GM21528 (cell line): Measurements from ENCODE around the gene PTPRA.
"Not testable (repeated sequence)": the region's sequence is repeated elsewhere in the genome, so short reads cannot be mapped to it uniquely, and the experiment has no call there.

Source experiments
- ATAC-seq: cut with Tn5 transposase; IDR thresholded peaks from one replicate; pipeline ENCODE4 v1.9.1; 2021; ENCODE audit warnings: mild to moderate bottlenecking, moderate library complexity; ENCODE audit not compliant: unreplicated experiment, low FRiP score

PTPRA gene

DNA sequence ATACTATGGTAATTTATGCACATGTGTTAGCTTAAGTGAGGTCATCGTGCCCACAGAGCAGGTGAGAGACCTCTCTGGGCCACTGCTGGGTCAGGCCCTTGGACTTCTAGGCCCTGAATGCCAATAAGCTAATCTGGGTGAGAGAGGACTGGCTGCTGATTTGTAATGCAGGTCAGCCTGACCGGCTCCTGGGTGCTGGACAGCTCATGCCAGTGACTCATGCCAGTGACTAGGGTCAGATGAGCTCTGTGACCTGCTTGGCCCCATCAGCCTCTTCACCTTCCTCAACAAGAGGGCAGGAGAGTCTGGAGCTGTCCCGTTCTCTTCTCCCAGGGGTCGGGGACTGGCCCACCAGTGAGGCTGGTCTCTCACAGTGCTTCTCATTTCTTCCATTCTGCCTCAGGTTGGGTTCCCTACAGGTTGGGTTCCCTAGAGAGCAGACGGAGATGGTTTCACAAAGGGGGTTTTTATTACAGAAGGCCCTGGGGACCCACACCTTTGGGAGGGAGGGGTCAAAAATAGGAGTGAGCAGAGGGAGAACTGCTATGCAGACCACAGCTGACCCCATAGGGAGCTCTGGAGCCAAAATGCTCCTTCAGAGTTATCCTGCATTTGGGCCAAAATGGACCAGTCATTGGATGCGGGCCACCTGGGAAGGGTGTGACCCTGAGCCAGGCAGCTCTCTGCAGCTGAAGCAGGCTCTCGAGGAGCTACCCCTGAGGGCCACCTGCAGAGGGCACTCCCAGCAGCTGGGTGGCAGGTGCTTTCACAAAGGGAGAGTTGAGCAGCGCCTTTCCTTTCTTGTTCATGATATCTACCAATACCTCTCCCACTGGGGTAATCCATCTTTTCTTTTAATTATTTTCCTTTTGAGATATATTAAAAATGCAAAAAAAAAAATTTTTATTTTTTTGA is 196.0 kb downstream of the PTPRA start:
- no peak for ATAC-seq

DNA sequence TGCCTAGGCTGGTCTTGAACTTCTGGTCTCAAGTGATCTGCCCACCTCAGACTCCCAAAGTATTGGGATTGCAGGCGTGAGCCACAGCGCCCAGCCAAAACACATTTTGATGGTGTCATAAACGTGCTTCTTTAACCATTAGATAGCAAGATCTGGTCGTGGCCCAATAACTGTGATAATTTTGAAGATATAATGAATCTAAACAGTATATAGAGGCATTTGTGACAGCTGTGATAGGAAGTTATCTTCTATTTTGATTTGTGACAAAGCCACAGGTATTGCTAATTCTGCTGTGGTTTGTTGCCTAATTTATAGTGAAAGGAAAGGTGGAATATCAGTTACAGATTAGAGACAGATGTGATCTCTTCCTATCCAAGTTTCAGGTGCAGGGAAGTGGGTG is 197.4 kb downstream of the PTPRA start:
- no peak for ATAC-seq

DNA sequence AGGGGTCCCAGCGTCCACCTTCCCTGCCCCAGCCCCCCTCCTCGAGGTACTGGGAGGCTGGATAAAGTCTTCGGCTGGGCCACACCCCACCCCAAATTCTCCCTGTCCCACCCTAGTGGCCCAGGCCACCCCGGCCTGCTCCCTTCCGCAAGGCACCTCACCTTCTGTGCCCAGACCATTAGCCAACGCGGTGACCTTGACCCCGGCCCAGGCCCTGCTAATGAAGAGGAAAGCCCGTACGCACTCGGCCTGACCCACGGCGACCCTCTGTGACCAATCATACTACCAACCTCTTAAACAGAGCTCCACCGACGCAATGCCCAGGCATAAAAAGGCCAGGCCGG is 198.0 kb downstream of the PTPRA start:
- no peak for ATAC-seq

DNA sequence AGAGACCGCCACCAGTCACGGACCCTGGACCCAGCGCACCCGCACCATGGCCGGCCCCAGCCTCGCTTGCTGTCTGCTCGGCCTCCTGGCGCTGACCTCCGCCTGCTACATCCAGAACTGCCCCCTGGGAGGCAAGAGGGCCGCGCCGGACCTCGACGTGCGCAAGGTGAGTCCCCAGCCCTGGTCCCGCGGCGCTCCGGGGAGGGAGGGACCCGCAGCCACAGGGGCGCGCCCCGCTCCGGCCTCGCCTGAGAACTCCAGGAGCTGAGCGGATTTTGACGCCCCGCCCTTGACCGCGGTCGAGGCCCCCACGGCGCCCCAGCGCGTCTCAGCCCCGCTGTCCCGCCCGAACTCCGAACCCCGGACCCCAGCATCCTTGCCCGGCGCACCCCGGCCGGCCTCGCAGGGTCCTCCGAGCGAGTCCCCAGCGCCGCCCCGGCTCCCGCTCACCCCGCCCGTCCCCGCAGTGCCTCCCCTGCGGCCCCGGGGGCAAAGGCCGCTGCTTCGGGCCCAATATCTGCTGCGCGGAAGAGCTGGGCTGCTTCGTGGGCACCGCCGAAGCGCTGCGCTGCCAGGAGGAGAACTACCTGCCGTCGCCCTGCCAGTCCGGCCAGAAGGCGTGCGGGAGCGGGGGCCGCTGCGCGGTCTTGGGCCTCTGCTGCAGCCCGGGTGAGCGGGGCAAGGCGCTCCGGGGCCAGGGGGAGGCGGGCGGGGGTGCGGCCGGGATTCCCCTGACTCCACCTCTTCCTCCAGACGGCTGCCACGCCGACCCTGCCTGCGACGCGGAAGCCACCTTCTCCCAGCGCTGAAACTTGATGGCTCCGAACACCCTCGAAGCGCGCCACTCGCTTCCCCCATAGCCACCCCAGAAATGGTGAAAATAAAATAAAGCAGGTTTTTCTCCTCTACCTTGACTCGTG is 198.6 kb downstream of the PTPRA start, which contains the start of gene OXT:
Gene OXT, plus strand, starts transcription at position 11 of the 920 bp plus-strand sequence. Its CDS starts 36 bp downstream, at position 47.
- ATAC-seq, result no peak

DNA sequence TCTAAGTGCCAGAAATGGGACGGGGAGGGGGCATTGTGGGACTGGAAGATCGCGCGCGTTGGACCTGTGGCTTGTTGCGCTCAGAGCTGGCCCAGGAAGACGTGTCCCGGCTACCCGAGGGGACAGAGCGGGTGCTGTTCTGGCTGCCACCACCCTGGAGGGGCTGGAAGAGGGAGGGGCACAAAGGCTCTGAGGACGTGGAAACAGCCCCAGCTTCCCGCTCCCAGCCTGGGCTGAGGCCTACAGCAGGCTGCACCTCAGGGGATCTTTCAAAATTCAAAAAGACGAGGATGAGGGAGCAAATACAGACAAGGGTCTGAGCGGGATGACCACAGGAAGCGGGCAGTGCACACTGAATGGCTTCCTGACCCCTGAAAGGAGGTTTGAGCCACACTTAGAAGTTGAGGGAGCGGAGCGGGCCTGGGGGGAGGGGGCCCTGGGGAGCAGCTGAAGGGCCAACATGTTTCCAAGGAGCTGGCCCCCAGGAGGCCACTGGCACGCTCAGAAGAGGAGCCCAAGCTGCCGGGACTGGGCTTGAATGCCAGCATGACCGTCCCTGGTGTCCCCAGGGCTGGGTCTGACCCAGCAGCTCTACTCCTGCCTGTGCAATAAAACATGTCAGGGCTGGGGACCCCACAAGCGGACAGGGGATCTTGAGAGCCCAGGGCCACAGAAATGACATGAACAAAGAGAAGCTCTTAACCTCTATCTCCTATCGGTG is 199.4 kb downstream of the PTPRA start:
- ATAC-seq, result no peak

DNA sequence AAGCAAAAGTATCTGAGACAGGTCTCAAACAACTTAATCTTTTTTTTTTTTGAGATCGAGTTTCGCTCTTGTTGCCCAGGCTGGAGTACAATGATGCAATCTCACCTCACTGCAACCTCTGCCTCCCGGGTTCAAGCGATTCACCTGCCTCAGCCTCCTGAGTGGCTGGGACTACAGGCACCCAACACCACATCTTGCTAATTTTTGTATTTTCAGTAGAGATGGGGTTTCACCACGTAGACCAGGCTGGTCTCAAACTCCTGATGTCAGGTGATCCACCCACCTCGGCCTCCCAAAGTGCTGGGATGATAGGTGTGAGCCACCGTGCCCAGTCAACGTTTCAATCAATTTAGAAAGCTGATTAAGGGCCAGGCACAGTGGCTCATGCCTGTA is 200.0 kb downstream of the PTPRA start:
- ATAC-seq, result not testable (repeated sequence)

DNA sequence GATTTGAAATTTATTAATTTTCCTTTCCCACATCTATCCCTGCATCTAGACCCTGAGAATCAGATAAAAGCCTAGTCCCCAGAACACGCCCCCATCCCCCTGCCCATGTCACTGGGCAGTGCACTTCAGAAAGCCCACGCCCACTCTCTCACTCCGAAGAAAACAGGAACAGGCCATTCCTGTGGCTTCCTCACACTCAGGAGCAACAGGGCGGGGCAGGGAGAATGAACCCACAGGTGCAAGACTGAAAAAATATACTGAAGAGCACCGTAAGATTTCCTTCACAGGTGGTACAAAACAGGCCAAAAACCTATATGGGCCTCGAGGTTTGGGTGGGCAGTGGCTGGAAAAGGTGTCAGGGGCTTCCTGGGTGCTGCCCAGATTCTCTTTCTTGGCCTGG is 201.5 kb downstream of the PTPRA start:
- ATAC-seq, result no peak

DNA sequence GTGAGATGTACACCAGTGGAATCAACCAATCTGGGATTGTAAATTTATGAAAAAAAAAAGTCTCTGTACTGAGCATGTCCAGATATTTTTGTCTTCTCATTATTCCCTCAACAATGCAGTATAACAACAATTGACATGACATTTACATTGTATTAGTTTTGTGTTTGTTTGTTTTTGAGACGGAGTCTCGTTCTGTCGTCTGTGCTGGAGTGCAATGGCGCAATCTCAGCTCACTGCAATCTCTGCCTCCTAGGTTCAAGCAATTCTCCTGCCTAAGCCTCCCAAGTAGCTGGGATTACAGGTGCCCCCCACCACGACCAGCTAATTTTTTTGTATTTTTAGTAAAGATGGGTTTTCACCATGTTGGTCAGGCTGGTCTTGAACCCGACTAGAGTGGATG is 202.0 kb downstream of the PTPRA start:
- ATAC-seq, result not testable (repeated sequence)

DNA sequence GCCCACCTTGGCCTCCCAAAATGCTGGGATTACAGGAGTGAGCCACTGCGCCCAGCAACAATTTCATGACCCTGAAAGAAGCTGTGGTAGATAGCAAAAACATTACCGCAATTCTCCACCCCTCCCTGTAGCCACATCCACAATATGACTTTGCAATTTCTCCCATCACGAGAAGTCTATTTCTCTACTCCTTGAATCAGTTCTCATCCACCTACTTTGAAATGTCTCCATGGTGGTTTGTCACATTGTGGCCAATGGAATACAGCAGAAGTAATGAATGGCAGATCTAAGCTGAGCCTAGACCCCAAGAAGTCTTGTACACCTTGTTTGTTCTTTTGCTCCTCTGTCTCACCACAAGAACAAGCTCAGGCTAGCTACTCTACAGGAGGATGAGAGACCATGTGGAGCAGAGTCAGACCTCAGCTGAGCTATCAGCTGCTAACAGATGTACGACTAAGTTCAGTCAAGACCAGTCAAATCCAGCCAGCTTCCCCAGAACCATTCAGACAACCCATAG is 204.4 kb downstream of the PTPRA start:
- no peak for ATAC-seq

DNA sequence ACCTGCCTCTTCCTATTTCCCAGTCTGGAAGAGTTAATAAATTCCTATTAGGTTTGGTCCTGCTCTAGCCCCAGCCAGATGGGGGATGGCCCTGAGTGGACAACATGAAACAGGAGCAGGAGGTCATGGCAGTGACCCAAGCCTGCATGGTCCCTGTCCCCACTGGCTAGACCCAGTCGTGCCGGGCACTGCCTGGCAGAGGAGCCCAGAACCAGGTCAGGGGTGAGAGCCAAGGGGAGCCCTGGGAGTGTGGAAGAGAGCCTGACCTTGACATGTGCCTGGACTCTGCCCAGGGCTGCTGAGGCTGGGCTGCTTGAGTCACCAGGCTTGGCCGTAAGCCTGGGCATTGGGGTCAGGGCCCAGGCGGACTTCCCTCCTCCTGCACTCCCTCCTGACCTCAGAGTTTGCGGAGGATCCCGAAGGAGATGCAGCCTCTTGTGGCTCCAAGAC is 207.7 kb downstream of the PTPRA start:
- no peak for ATAC-seq

DNA sequence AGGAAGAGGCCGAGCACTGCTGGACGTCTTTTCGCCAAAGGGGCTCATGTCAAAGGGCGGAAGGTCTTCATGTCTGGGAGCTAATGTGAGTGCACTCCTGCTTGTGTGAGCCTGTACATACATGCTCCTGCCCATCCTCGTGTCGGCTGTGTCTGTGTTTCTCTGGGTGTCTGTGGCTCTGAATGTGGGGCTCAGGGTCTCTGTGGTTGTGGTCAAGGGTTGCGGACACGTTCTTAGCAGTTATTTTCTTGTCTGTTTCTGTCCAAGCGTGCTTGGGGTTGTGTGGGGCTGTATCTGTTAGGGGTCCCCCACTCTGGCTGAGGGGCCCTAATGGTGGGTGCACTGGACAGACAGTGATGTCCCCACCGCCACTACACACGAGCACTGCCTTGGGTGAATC is 208.4 kb downstream of the PTPRA start:
- no peak for ATAC-seq

DNA sequence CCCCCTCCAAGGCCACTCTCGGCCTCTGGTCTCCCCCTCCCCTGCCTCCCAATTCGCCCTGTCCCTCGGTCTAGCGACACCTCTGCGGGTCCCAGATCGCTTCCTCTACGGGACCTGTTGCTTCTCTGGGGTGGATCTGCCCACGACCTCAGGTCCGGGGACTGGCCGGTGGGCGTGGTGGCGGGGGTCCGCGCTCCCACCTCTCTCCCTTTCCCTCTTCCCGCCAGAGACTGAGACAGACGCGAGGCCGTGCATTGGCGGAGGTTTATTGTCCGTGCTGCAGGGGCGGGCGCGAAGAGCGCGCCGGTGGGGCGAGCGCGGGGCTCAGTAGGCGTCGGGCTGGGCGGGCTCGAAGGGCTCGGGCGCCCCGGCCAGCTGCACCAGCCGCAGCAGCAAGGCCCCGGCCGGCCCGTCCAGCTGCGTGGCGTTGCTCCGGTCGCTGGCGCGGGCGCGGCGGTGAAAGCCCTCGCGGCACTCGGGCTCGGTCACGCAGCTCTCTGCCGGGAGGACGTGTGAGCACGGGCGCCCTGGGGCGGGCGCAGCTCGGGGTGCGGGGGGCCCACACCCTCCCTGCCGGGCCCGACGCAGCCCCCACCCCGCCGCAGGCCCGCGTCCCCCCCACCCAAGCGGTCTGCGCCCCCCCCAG is 209.1 kb downstream of the PTPRA start:
- no peak for ATAC-seq

DNA sequence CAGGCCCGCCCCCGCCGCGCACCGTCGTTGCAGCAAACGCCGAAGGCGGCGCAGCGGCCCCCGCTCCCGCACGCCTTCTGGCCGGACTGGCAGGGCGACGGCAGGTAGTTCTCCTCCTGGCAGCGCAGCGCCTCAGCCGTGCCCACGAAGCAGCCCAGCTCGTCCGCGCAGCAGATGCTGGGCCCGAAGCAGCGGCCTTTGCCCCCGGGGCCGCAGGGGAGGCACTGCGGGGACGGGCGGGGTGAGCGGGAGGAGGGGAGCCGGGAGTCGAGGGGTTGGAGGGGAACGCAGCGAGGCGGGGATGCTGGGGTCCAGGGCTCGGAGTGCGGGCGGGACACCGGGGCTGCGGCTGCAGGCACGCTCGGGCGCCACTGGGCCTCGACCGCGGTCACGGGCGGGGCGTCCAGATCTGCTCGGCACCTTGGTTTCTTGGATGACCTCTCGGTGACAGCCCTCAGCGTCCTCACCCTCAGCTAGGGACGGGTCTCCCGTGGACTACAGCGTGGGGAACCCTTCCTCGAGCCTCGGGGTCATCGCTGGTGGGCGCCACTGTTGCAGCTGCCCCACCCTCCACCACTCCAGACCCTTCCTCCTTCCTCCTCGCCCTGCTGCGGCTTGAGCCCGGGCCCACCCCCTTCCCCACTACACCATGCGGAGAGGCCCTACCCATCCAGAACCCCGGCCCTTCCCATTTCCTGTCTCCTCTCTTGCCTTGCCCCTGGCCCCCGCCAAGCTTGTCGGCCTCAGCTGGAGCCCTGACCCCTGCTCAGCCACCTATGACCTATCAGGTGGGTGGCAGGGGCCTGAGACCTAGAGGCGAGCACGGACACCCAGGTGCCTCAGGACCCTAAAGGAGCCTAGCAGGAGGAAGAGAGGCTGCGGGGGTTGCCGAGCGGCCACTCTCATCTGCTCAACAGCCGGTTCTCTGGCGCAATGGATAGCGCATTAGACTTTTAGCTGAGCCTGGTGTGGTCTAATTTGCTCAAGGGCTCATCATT is 210.0 kb downstream of the PTPRA start:
- no peak for ATAC-seq

DNA sequence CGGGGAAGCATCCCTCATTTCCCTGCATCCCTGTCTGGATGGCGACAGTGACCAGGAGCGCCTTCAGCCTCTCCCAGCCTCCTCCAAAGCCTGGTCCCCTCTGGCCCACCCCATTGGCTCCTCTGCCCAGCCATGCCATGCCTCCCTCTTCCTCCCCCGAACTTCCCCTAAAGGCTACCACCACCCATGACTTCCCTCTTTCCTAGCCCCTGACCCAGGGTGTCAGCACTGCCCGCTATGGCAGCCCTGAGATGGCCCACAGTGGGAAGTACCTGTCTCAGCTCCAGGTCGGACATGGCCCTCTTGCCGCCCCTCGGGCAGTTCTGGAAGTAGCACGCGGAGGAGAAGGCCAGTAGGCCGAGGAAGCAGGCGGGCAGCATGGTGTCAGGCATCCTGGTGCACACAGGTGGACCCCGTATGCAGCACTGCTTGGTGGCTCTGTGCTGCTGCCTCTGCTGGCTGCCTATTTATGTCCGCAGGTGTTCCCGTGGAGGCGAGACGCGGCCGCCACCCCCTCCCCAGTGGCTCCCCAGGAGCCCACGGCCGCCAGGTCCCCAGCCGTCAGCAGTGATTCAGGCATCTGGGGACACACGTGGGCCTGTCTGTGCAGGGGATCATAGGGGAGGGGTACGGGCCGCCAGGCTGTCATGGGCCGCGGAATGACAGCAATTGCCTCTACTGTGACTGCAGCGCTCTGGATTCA is 211.2 kb downstream of the PTPRA start, which contains the start of gene AVP:
Gene AVP, minus strand, starts transcription at position 442 of the 703 bp plus-strand sequence. Its CDS starts 50 bp downstream, at position 392.
- ATAC-seq, result no peak

DNA sequence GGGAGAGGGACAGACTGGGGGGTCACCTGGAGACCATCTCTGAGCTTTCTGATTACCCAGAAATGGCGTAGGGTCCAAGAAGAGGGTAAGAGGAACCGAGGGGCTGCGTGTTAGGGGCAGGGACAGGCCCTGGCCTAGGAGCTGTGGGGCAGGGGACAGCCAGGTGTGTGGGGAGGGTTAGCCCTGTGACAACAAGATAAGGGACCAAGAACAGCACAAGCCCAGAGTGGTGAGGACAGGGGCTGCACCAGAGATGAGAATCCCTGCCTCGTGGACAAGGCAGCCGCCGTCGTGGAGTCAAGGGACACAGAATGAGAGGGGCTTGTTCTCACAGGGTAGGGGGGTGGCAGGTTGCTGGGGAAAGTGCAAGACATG is 211.7 kb downstream of the PTPRA start:
- no peak for ATAC-seq

DNA sequence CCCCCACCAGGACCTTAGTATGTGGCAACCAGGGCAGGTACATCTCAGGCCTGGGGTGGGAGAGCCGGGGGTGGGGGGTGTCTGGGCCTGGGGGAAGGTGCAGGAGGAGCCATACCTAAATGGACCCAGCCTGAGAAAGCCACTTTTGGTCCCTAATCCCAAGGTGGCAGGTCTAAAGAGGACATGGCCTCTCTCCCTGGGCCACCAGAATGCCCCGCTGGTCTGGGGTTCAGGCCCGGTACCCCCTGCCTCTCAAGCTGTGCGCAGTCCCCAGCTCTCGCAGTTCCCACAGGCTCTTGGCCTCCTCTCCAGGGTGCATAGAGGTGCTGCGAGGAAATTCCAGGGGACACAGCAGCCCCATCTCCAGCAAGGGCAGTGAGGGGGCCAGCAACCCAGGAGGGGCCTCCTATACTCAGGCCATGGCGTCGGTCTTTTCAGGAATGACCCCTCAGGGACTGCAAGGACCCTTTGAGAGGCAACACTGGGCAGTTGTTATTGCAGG is 212.3 kb downstream of the PTPRA start:
- no peak for ATAC-seq

DNA sequence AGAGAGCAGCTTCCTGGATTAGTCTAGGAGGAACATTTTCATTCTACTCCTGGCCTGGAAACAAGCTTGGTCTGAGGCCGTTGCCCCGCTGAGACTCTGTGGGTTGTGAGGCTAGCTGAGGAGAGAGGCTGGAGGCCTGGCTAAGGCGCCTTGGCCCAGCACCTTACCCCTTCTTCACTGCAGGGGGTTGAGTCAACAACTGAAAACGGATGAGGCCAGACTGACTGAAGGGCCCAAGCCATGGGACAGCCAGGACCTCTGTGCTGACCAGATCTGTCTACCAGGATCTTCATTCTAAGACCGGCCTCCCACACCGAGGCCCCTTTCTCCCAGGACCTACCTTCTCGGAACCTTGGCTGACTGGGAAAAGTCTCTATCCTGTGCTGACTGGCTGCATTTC is 214.8 kb downstream of the PTPRA start:
- no peak for ATAC-seq
